Islet of Langerhans (tissue), 1 donor: ENCODE results near the gene CSNK1E.

Experiments used
- FAIRE-seq: peaks from one replicate; lab custom pipeline; 2011; peaks lifted over from hg19 to GRCh38; lab: Jason Lieb, UNC

Gene CSNK1E

DNA sequence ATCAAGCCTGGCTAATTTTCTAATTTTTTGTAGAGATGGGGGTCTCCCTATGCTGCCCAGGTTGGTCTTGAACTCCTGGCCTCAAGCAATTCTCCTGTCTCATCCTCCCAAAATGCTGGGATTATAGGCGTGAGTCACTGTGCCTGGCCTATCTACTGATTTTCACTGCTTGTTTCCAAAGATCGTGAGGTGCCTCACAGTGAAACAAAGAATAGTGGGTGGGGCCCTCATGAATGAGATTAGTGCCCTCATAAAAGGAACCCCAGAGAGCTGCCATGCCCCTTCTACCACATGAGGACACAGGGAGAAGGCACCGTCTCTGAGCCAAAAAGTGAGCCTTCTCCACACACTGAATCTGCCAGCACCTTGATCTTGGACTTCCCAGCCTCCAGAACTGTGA is 67.9 kb downstream of the CSNK1E start:
- FAIRE-seq: no peak

DNA sequence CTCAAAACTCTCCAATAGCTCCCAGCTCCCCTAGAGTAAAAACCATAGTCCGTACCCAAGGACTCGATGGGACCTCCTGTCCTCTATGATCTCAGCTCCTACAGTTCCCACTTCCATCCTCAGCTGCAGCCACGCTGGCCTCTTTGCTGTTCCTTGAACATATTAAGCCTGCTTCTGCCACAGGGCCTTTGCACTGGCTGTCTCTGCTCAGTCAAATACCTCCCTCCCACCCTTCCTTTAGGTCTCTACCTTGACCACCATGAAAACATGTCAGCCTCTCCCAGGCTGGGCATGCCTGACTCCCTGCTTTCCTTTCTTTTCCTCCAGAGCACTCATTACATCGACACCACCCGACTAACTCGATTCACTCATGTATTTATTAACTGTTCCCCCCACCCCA is 69.0 kb downstream of the CSNK1E start:
- no peak for FAIRE-seq

DNA sequence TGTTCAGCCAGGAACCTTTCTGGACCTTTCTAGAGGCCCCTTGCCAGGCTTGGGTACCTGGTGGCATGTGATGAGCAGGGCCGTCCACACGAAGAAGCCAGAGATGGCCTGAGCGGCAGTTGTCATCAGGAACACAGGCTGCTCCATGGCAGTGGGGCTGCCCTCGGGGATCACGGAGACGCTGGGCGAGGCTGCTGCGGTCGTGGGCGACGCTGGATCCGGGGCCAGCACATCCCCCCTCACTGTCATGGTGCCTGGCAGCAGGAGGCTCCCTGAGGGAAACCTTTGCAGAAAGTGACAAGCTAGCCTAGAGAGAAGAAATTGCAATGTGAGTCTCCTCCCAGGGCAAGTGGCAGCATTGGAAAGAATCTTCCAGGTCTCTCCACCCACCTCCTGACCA is 69.5 kb downstream of the CSNK1E start:
- FAIRE-seq: no peak

DNA sequence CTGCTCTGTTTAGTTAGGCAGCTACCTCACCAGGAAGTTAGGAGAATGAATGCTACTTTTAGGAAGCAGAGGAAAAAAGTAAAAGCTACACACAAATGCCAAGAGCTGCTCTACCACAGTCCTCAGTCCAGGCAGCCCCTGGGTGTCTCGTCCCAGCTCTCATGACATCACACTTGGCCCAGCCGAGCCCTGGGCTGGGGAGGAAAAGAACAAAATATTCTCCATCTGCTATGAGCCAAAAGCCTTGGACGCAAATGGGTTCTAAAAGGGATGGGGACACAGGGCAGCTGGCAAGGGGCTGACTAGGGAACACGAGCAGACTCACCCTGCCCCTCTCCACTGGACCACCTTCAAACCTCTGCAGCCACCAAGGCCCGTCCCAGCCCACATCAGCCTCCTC is 70.5 kb downstream of the CSNK1E start:
- no peak for FAIRE-seq

DNA sequence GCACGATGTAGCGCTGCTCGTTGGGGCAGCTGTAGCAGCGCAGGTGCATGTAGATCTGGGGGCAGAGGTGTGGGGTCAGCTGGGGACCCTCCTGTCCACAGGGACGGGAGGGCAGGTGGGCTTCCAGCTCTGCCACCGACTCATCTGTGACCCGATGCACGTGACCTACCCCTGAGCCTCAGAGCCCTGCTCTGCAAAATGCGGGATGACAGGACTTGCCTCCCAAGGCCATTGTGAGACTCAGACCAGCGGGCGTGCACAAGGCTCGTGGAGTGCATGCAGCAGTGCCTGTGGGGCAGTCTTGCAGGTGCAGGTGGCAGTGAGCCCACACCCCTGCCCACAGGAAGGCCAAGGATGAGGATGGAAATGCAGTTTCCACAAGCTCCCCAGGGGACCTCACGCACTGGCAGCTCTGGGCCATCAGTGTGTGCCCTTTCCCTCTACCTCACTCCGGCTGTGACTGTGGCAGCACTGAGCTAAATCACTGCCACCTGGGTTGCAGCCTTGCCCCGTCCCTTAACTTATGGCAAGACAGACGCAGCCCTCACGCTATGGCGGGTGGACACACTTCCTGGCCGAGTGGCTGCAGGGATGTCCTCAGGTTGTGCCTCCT is 71.1 kb downstream of the CSNK1E start:
- no peak for FAIRE-seq

DNA sequence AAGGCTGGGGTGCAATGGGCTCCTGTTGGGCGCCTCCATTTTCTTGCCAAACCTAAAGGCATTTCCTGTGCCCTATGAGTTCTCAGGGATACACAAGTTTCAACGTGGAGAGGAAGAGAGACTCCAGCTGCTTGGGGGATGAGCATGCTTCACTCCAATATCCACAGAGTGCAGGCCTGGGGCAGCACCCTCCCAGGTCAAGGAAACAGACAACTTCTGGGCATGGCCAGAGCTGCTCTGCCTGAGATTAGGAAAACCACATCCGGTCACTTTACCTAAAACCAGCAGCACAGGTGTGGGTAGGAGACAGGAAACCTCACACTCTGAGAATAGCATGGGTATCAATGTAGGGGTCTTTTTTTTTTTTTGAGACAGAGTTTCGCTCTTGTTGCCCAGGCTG is 73.1 kb downstream of the CSNK1E start:
- FAIRE-seq: no peak

DNA sequence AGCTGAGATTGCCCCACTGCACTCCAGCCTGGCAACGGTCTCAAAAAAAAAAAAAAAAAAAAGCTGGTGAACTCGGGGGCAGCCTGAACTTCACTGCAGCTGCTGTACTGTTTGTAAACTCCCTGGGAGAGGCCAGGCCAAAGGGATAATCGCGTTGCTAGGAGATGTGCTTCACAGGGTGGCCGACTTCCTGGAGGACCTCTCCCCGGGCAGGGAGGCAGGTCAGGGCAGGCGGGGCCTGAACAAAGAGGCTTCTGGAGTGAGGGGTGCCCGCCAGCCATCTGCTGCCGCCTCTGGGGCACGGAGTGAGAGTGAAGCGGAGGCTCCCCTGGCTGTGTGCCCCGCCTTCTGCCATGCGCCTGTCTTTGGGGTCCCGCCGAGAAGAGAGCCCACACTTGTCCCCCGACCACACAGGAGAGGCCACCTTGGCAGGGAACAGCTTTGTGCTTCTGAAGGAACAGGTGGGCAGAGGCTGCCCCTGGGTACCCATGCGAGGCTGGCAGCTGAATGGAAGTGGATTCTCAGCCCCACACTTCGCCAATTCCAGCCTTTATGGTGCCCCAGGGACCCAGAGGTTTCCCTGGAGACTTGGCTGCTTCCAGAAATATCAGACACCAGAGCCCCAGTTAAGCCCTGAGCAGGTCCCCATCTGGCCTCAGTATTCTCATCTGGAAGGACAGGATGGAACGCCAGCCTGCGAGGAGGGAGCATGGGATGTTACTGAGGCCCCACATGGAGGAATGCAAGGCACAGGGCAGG is 74.0 kb downstream of the CSNK1E start:
- peak; percentile 47 for FAIRE-seq

DNA sequence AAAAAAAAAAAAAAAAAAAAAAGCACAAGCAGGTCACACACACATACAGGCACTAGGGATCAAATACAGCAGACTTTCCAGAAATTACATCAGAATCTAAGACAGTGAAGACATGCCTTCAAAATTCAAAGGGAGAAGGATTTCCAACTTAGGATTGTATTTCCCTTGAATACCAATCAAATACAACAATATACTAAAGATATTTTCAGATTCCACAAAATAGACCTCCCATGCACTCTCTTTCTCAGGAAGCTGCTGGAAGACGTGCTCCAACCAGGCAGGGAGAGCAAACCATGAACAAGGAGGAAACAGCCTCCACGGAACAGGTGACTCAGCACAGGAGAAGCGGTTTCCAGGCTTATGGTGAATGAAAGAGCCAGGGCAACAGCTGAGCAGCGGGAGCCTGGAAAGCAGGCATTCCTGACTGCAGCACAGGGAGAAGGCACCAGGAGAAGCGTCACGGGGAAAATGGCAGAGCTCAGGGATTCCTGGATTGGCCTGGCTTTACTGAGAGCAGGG is 76.4 kb downstream of the CSNK1E start:
- FAIRE-seq: peak; percentile 93
